SU-DHL-6 (cell line): ENCODE results near the gene CANX.

Experiments
- CTCF ChIP-seq: fragments of 200-600 bp; sonication (generic); IDR thresholded peaks from one replicate; pipeline ENCODE4 v1.5.1; 2017; ENCODE audit warnings: antibody characterized with exemption, mild to moderate bottlenecking, low read length, moderate library complexity; ENCODE audit not compliant: insufficient read depth, poor library complexity, severe bottlenecking
- EZH2phosphoT487 ChIP-seq: fragments of 200-600 bp; sonication (generic), shearing (Covaris generic); conservative IDR thresholded peaks from 2 replicates; pipeline ENCODE4 v1.6.1; 2018; ENCODE audit warnings: mild to moderate bottlenecking, antibody characterized with exemption, low read length, moderate library complexity, mixed read lengths

GRCh38 chr5:179758955-179759354 is 60.2 kb downstream of the CANX start:
- no peak for TF ChIP-seq CTCF
- TF ChIP-seq EZH2phosphoT487: no peak
